Putamen (tissue), 1 donor: ENCODE measurements around the gene MANSC1.
"Not testable (repeated sequence)": the region's sequence is repeated elsewhere in the genome, so short reads cannot be mapped to it uniquely, and the experiment has no call there.

Experiments
- DNase-seq: peaks from one replicate; pipeline ENCODE4 v3.0.0-alpha.2; 2016; ENCODE audit warnings: low spot score

MANSC1 gene

DNA sequence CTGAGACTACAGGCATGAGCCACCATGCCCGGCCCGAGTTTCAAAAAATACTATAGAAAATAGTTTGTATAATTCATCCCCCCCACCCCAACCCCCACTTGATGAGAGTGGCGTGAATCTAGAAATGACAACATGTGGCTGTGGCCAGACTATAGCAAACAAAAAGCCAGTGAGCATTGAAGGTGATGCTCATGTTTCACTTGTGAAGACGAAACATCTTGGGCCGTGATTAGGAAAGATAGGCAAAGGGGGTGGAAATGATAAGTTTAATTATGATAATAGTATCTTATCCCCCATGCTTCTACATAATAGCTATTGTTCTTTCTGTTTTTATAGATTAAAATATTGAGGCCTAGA, 15.4 kb upstream of the MANSC1 start:
- DNase-seq = no peak

DNA sequence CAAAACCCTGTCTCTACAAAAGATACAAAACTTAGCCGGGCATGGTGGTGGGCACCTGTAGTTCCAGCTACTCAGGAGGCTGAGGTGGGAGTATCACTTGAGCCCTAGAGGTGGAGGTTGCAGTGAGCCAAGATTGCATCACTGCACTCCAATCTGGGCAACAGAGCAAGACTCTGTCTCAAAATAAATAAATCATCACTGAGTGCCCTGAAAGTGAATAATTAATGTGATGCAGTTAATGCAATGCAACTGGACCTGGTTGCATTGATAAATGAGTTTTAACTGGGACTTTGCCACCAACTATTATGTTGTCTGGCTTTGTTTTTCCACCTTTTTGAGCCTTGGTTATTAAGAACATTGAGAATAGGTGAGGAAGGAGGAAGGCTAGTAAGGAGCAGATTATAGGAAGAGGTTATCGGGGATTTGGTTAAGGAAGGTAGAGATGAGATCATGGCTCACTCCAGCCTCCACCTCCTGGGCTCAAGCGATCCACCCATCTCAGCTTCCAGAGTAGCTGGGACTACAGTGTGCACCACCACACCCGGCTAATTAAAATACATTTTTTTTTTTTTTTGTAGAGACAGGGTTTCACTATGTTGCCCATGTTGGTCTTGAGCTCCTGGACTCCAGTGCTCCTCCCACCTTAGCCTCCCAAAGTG, 14.9 kb upstream of the MANSC1 start:
- DNase-seq = no peak

DNA sequence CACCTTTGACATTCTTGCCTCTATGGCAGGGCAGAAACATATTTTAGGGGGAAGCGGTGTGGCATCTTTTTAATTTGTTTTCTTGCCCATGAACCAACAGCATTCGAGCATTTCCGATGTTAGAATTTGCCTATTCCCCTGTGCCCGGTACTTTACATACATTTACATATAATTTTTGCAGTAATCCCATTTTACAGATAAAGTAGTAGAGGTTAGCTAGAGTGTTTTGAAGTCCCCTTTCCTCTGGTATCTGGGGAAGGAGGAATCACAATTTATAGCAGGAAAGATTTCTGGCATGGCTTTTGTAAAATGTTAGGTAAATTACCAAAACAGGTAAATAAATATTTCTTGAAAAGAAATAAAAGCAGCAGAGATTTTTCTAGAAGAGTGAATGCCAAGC, 8.5 kb upstream of the MANSC1 start:
- no peak for DNase-seq

DNA sequence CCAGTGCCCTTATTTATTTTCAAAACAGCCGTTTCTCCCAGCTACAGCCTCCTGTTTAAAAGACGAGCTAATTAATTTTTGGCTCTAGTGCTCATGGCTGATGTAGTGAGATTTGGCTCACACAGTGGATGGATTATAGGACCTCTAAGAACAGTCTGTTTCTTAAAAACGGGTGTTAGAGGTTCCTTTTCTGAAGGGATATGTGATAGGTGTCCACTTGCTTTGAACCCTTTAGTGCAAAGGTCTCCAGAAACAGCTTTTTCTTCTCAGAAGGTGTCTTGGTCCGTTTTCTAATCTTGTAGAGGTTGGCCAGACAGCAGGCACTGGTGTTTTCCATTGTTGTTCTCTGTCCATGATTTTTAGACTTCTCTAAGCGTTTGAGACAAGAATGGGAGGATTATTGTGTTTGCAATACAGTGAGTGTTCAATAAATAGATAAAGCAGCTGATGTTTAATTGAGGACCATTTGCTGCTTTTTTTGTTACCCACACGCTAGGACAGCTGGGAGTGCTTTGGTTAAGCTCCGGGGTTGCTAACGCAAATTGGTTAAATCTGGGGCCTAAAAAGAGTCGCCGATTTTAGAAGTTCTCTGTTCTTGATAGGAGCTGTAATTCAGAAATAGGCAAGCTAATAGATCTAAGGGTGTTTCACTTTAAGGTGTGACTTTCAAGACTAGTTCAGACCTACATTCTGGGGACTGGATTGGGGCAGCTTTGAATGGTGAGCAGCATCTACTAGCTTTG, 7.8 kb upstream of the MANSC1 start:
- DNase-seq = peak; percentile 60

DNA sequence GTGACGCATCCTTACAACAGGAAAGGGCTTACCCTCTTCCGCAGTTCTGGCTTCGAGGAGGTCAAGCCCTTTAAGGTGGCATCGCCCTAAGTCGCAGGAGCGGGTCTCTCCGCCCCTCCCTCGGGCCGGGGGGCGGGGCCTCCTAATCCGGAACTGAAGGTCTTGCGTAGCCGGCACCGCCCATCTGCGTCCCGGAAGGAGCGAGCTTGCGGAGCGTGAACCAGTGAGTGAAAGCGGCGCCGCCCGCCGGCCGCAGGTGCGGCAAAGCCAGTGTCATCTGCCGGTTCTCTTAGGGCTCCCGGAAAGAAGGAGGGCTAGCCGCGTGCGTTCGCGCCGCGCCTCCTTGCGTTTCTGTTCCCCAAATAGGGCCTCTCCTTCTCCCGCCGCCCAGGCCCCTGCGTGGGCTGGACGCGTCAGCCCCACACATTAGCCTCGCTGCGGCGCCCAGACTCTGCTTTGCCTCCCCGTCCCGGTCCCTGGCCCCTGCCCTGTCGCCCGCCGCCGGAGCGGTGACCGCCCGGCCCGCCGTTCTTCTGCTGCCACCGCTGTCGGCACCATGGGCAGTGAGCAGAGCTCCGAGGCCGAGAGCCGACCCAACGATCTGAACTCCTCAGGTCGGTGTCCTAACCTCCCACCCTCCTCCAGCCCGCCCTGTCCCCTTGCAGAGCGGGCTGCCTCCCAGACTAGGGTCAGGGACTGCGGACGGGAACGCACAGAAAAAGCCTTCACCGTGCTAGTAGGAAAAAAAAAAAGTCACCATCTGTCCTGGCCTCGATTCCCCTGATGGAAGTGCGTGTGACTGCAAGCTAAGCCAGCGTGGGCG, 7.1 kb upstream of the MANSC1 start, which contains the start of gene BORCS5:
TSS of gene BORCS5 (plus strand) at position 183 of the 823 bp plus-strand sequence. CDS start at position 557, 374 bp downstream.
- peak; percentile 98 for DNase-seq

DNA sequence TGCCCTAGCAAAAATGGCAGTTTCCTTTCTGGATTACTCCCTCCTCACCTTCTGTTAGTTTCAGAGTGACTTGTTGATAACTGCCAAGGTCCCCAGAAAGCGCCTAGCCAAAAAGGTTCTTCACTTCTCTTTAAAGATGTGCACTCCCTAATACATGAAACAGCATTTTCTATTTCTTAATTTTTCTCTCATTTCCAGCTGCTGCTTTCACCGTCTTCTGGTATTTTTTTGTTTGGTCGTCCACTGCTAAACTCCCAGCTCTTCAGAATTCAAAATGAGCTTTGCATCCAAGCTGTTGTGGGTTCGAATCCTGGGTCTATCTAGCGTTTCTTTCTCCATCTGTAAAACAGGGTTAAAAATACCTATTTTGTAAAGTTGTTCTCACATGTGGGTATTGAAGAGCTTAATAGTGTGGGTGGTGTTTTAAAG, 6.4 kb upstream of the MANSC1 start:
- no peak for DNase-seq

DNA sequence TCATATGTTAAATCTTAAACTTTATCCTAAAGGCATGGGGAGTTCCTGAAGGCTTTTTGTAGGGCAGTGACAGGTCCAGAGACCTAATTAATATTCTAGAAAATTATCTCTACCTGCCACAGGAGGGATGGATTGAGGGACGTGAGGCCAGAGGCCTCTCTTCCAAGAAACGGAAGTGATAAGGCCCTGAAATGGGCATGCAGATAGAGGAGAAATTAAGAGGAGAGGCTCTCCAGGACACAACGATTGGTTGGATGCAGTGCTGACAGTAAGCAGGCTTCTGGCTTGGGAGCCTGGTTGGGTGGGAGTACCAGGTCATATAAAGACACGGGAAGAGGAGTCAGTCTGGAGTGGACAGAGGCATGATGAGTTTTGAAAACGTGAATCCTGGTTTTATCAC, 3.8 kb upstream of the MANSC1 start:
- no peak for DNase-seq

DNA sequence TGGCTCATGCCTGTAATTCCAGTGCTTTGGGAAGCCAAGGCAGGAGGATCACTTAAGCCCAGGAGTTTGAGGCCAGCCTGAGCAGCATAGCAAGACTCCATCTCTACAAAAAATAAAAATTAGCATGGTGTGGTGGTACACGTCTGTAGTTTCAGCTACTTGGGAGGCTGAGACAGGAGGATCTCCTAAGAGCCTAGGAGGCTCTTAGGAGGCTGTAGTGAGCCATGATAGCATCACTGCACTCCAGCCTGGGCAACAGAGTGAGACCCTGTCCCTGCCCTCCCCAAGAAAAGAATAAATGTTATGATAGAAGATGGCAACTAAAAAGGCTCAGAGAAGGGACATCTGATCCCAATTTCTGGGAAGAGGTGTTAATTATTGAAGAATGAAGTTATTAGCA, 3.2 kb upstream of the MANSC1 start:
- DNase-seq = no peak

DNA sequence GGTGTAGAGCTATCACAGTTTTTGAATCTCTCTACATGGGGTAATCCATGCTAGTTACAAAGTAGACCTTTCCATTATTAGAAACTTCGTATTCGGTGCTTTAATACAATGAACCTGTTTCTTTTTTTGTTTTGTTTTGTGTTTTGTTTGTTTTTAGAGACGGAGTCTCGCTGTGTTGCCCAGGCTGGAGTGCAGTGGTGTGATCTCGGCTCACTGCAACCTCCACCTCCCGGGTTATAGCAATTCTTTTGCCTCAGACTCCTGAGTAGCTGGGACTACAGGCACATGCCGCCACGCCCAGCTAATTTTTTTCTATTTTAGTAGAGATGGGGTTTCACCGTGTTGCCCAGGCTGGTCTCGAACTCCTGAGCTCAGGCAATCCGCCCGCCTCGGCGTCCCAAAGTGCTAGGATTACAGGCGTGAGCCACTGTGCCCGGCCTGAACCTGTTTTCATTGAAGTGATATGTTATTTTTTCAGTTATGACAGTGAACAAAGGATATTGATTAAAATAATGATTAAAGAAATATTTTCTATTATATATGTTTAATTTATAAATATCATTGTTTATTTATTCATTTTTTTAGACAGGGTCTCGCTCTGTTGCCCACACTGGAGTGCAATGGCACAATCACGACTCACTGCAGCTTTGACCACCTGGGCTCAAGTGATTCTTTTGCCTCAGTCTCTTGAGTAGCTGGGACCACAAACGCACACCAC, 1.6 kb upstream of the MANSC1 start:
- DNase-seq = not testable (repeated sequence)

DNA sequence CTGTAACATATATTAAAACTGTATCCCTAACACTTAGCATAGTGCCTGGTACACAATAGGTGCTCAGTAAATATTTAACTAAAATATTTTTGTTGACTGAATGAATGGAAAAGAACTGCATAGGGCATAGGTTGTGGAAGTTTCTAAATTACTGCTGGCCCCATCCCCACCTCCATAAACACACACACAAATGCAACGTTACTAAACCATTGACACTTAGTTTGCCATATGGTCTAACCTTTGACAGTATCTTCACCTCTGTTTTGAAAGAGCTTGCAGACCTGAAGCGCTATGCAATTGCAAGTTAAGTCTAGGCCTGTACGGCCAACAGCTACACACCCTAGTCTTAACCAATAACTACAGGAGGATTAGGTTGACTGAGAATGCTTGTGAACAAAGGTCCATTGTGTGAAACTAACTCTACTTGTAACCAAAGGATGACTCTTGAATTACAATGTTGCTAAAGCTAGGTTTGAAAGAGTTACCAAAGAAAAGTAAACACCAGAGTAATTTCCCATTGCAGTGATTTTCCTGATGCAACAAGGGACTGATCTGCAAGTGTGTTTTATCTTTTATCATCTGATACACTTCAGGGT, 924 bp upstream of the MANSC1 start:
- no peak for DNase-seq

DNA sequence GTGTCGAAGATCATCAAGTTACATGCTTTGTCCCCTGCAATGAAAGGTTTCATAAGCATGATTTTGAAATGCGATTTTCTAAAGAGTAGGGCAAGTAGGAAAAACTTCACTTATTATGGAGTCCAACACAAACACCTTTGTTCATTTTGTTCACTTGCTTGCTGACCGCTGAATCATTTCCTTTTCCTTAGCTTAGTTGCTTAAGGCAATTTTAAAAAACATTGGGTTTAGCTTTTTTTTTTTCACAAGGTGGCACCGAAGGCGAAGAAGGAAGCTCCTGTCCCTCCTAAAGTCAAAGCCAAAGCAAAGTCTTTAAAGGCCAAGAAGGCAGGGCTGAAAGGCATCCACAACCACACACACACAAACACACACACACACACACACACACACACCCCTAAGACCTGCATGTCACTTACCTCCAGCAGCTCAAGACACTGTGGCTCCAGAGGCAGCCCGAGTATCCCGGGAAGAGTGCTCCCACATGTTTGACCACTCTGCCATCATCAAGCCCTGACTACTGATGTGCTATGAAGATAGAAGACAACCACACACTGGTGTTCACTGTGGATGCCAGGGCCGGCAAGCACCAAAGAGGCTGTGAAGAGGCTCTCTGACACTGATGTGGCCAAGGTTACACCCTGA, 11.4 kb downstream of the MANSC1 start:
- DNase-seq = no peak

DNA sequence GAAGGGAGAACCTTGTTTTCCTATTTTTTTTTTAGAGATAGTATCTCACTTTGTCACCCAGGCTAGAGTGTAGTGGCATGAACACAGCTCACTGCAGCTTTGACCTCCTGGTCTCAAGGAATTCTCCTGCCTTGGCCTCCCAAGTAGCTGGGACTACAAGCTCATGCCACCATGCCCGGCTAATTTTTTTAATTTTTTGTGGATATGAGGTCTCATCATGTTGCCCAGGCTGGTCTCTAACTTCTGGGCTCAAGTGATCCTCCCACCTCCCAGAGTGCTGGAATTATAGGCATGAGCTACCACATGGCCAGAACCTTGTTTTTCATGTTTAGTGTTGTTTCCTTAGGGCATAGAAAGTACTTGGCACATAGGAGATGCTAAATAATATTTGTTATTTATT, 13.5 kb downstream of the MANSC1 start:
- DNase-seq = no peak

DNA sequence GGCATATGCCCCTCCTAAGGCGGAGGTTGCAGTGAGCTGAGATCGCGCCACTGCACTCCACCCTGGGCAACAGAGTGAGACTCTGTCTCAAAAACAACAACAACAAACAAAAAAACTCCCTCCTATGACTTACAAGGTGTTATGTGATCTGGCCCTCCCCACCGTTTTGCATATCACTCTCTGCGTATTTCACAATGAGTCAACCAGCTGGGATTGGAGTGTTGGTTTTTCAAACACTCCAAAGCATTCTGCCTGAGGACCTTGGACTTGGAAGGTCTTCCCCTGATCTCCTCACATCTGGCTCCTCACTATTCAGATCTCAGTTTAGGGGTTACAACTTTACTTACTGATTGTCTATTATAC, 14.0 kb downstream of the MANSC1 start:
- DNase-seq = no peak

DNA sequence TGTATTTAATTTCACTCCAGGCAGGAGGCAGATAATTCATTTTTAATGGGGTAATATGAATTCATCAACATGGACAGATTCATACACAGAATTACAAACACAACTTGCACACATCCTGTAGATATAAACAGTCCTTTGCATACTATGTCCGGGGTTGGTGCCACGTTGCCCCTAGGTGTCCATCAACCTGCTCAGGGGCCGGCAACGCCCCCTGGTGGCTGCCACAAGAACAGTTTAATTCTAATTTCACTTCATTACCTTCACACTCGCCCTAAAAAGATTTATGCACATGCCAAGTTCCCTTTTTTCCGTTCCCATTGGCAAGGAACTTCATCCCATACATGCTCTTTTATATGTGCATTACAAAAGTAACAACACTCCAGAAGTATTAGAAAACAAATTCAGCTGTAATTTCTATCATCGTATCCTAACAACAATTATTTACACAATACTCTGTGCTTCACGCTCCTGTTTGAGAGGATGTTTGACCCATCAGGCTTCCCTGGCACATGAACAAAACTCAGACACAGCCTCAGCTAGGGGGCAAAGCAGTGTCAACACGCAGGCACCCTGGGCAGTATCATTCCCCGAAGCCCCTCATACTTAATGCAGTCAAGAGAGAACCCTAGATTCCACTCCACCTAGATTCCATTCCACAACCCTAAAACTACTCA, 15.5 kb downstream of the MANSC1 start:
- DNase-seq = no peak

DNA sequence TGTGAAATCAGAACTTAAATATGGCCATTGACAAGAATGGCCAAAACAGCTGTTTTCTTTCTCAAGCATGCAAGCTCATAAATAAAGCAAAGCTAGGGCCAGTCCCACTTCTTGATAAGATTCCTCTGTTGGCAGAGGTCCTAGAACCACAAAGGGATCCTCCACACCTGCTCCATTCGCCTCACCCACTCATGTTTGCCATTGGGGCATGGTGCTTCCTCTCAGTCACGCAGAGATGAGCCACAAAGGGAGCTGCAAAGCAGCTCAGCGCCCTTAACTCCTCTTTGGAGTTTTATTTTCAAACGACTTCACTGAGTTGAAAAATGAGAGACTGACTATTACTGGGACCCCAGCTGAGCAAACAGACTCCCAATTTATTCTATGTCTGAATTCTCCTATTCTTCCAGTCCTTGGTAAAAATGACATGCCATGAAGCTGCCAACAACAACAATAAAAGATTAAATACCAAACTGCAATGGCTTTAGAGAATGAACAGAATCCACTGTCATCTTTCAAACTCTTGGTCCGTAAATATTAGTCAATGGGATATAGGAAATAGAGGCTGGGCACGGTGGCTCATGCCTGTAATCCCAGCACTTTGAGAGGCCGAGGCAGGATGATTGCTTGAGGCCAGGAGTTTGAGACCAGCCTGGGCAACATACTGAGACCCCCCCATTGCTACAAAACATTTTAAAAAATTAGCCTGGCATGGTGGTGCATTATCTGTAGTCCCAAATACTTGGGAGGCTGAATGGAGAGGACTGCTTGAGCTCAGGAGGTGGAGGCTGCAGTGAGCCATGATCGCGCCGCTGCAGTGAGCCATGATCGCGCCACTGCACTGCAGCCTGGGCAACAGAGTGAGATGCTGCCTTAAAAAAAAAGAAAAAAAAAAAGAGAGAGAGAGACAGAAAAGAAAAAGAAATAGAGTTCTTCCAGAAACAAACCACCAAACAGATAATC, 16.4 kb downstream of the MANSC1 start:
- no peak for DNase-seq

DNA sequence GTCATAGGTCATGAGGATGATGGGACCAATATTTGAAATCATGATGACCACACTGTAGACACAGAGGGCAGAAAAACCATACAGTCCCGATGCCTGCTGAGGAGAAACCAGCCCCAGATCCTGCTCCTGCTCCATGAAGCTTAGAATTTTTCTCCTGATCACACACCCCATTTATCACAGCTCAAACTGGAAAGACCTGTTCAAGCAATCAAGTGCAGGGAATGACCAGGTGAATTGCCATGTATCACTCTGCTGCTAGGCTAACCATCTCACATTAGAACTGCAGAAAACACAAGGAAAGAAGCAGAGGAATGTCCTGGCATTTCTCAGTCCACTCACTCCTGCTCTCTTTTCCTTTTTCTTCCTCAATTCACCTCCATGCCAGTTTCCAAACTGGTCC, 18.1 kb downstream of the MANSC1 start:
- no peak for DNase-seq

DNA sequence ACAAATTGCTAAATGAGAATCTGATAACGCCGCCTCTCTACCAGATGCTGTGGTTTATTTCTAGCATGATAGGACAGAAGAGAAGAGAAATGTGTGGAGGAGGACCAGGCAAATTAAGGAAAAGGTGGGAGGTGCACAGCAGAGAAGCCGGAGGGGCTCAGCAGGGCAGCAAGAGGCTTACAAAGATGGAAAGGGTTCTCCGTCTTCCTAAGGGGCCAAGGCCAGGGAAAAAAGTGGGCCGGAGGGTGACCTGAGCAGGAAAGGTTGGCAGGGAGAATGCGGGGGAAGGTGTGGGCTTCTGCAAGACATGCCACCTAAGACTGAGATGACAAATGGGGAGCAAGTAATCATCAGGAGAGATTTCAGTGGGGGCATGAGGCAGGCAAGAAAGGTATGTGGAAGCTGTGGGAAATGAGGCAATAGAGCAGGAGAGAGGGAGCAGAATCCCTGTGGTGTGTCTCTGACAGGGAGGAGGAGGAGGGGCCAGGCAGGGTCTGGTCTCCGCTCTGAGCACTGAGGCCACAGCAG, 18.7 kb downstream of the MANSC1 start:
- DNase-seq = peak; percentile 76

DNA sequence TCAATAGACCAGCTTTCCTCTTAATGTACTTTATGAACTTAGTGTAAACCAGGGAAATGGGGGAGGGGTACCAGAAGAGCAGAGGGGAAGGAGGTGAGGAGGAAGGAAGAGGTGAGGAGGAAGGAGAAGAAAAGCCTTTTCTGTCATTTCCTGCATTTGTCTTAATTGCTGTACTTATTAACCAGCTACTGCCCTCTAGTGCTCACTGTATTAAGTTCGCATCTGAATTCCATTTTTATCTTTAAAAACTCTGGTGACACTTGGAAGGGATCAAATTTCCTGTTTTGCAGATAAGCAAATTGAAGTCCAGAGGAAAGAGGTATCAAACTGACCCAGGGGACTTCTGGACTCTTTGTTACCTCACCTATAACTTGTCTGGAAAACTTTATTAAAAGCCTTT, 22.2 kb downstream of the MANSC1 start:
- DNase-seq = no peak

DNA sequence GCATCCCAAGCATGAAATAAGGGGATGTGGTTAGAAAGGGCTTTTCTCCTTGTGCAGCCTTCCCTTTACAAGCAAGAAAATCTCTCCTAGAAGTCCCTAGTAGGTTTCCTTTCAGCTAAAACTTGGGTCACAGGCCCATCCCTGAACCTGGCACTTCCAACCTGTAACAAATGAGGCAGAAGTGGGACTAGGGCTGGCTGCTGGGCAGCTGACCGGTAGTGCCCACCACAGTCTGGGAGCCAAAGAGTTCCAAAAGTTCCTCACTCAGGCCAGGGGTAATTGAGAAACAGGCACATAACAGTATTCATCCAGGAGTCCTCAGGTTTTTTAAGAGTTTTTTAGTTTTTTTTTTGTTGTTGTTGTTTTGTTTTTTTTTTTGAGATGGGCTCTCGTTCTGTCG, 23.8 kb downstream of the MANSC1 start:
- DNase-seq = no peak
